Tibial nerve (tissue), 4 donors: Measurements from ENCODE around the gene STXBP6. TPM values are rescaled to one million over a fixed set of nuclear protein-coding genes. Genes with fewer than 3 reads are reported as not detected.

Experiments
- DNase-seq, 2 donors: peaks; one replicate each; pipeline ENCODE4 v3.0.0-alpha.2; 2019; ENCODE audit warnings: low spot score in 2 of 2
- H3K27ac ChIP-seq, 4 donors: fragments of 200-600 bp; sonication (generic) in 3 of 4; one replicate each; pipeline ENCODE4 v1.5.1; 2017 to 2019; ENCODE audit warnings: mild to moderate bottlenecking in 1 of 4
- H3K27me3 ChIP-seq, 2 donors: fragments of 200-600 bp; sonication (generic) in 1 of 2; one replicate each; pipeline versions ENCODE4 v1.5.1 to v1.6.0; 2017 to 2019
- H3K36me3 ChIP-seq, 3 donors: fragments of 200-600 bp; sonication (generic); one replicate each; pipeline ENCODE4 v1.5.1; 2018 to 2019
- H3K4me1 ChIP-seq, 4 donors: fragments of 200-600 bp; sonication (generic) in 3 of 4; one replicate each; pipeline ENCODE4 v1.5.1; 2017 to 2019
- H3K4me3 ChIP-seq, 4 donors: fragments of 200-600 bp; sonication (generic) in 3 of 4; one replicate each; pipeline ENCODE4 v1.5.1; 2017 to 2019; ENCODE audit warnings: mild to moderate bottlenecking in 1 of 4, moderate library complexity in 1 of 4
- H3K9me3 ChIP-seq, 4 donors: fragments of 200-600 bp; sonication (generic) in 3 of 4; one replicate each; pipeline ENCODE4 v1.5.1; 2017 to 2019
- EP300 ChIP-seq, 2 donors: sonication (generic); formaldehyde crosslinking; IDR thresholded peaks; one replicate each; pipeline ENCODE4 v1.6.1; 2017; ENCODE audit warnings: antibody characterized with exemption in 2 of 2, mild to moderate bottlenecking in 1 of 2
- POLR2A ChIP-seq, 2 donors: fragments of 450-650 bp; IDR thresholded peaks; one replicate each; pipeline ENCODE4 v1.6.1; 2017; ENCODE audit warnings: antibody characterized with exemption in 2 of 2, mild to moderate bottlenecking in 2 of 2, moderate library complexity in 2 of 2
- WGBS, 2 donors: methylation state at CpG; one replicate each; pipeline ENCODE4 v1.1.5; 2018; 5-methylcytosine and 5-hydroxymethylcytosine counted together
- total RNA-seq, 4 donors: library from RNA; depleted of rRNA; stranded (reverse); fragments of >200 nt; gene quantifications; one replicate each; pipeline ENCODE4 v1.1.0, GENCODE V29; 2016
- TF ChIP-seq, protein P1 (sequence below), 5 experiments: fragments of 200-600 bp in 3 of 5; fragments of 450-650 bp in 2 of 5; sonication (generic) in 3 of 5; IDR thresholded peaks; one replicate each; pipeline ENCODE4 v1.5.1; 2016 to 2019; ENCODE audit warnings: antibody characterized with exemption in 5 of 5, mild to moderate bottlenecking in 3 of 5, moderate library complexity in 2 of 5

The STXBP6 gene
- total RNA-seq, 4 donors from 2014 or later, result 12.6 to 42.6 (median 33.5) TPM

DNA sequence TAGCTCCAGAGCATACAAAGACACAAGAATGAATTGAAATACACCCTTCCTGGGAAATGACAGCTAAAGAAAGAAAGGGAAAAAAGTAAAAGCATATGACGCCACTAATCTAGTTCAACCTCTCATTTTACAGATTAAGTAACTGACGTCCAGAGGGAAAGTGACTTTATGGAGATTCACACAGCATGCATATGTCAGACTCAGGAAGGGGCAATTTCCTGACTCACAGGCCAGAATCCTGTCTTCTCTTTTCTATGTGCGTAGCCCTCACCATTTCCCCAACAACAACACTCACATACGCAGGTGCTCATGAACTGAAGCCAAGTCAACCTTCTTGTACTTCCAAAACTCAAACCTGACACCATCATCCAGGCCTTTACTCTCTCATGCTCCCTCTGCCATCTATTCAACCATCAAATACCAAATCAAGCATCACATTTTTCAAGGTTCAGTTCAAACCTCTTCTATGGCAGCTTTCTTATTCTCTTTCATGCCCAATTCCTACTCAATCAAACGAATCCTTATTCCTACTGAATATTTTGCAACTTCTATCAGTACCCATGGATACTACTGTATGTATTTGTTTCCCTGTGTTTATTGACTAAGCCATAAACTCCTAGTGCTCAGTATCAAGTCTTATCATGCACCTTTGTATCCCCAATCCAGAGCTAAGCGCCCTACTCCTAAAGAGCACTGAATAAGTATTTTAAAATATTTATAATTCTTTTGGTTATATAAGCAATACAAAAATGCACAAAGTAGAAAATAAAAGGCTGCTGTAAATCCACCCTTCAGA, 52.8 kb downstream of the STXBP6 start:
- H3K36me3 ChIP-seq, result no peaks in the 10 kb centered on the region
- H3K4me1 ChIP-seq, result peaks cover 0 to 11% (median 5%) of the 10 kb centered on the region in 4 donors
- no peaks in the 10 kb centered on the region for H3K9me3 ChIP-seq
- no peak overlapping the region for H3K4me3 ChIP-seq
- H3K27me3 ChIP-seq, result no peaks in the 10 kb centered on the region
- TF ChIP-seq EP300 (IDR thresholded peaks at IDR 0.05), result no peak
- TF ChIP-seq POLR2A (IDR thresholded peaks at IDR 0.05), result no peak
- TF ChIP-seq, protein P1, sequence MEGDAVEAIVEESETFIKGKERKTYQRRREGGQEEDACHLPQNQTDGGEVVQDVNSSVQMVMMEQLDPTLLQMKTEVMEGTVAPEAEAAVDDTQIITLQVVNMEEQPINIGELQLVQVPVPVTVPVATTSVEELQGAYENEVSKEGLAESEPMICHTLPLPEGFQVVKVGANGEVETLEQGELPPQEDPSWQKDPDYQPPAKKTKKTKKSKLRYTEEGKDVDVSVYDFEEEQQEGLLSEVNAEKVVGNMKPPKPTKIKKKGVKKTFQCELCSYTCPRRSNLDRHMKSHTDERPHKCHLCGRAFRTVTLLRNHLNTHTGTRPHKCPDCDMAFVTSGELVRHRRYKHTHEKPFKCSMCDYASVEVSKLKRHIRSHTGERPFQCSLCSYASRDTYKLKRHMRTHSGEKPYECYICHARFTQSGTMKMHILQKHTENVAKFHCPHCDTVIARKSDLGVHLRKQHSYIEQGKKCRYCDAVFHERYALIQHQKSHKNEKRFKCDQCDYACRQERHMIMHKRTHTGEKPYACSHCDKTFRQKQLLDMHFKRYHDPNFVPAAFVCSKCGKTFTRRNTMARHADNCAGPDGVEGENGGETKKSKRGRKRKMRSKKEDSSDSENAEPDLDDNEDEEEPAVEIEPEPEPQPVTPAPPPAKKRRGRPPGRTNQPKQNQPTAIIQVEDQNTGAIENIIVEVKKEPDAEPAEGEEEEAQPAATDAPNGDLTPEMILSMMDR (IDR thresholded peaks at IDR 0.05), result no peak
- no peak for DNase-seq
- no peak overlapping the region for H3K27ac ChIP-seq
- 85 to 94% methylated on average over 6 of the region's 6 CpGs for WGBS, 2 donors

GRCh38 chr14:24995016-24995415, 54.9 kb downstream of the STXBP6 start:
- no peak for DNase-seq
- Histone ChIP-seq H3K9me3 (no peaks in the 10 kb centered on the region), H3K27me3 (no peaks in the 10 kb centered on the region), H3K4me1 (no peaks in the 10 kb centered on the region), H3K4me3 (no peak overlapping the region), H3K27ac (no peak overlapping the region), H3K36me3 (no peaks in the 10 kb centered on the region)
- WGBS, 2 donors, result 46 to 57% methylated on average over 4 of the region's 4 CpGs
- TF ChIP-seq POLR2A (IDR thresholded peaks at IDR 0.05), result no peak
- TF ChIP-seq, protein P1 (IDR thresholded peaks at IDR 0.05), result no peak
- no peak for TF ChIP-seq EP300 (IDR thresholded peaks at IDR 0.05)

DNA sequence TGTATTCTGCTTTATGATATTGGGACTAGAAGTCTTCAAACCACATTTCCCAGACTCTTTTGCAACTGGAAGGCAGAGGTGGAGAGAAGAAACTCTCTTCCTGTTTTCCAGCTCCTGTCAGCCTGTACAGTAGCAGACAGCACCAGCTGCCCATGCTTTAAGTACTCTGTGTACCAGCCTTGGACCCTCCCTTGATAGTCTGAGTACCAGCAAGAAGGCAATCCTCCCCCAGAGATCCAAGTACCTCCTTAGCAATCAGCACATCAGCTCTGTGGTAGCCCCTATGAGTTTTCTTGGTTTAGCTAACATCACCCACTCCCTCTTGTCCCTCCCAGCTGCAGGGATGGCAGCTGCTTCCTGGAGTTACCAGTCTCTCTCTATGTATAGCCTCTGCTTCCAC, 56.3 kb downstream of the STXBP6 start:
- H3K27ac ChIP-seq, result no peak overlapping the region
- DNase-seq, result no peak

DNA sequence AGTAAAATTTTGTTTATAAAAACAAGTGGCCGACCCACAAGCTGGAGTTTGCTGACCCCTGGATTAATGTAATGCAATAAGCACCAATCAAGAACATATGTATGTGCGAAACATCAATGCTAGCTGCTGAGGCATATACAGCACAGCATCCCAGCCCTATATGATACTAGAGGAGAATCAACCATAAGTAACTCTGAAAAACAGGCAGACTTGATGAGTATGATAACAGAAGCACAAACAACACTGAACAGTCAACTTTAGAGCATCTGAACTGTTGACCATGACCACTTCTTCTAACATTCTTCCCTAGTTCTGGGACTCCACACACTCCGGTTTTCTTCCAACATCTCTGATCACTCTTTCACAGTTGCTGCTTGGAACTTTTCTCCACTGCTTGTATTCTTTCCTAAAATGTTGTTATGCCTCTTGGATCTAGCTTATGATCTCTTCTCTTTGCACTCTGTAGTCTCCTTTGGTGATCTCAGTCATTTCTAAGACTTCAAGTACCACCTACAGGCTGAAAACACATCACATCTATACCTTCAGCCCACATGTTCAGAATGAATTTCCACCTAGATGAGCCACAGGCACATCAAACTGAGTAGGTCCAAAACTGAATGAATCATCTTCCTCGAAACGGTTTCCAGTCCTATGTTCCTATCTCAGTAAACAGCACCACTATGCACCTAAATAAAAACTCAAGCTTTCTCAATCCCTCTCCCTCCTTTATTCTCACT, 57.2 kb downstream of the STXBP6 start:
- Histone ChIP-seq H3K36me3 (no peaks in the 10 kb centered on the region), H3K4me1 (peaks cover 0 to 11% (median 2%) of the 10 kb centered on the region in 4 donors), H3K27ac (no peak overlapping the region), H3K4me3 (no peak overlapping the region), H3K27me3 (no peaks in the 10 kb centered on the region), H3K9me3 (no peaks in the 10 kb centered on the region)
- WGBS, 2 donors, result 92 to 95% methylated on average over 5 of the region's 5 CpGs
- TF ChIP-seq EP300 (IDR thresholded peaks at IDR 0.05), result no peak
- TF ChIP-seq, protein P1 (IDR thresholded peaks at IDR 0.05), result no peak
- TF ChIP-seq POLR2A (IDR thresholded peaks at IDR 0.05), result no peak
- no peak for DNase-seq

More for the DNA sequence above, 56.3 kb downstream of the STXBP6 start:
- Histone ChIP-seq H3K9me3 (no peaks in the 10 kb centered on the region), H3K27me3 (no peaks in the 10 kb centered on the region), H3K4me3 (no peak overlapping the region), H3K36me3 (no peaks in the 10 kb centered on the region), H3K4me1 (peaks cover 0 to 8% (median 0%) of the 10 kb centered on the region in 4 donors)
- TF ChIP-seq, protein P1 (IDR thresholded peaks at IDR 0.05), result no peak
- no peak for TF ChIP-seq POLR2A (IDR thresholded peaks at IDR 0.05)
- TF ChIP-seq EP300 (IDR thresholded peaks at IDR 0.05), result no peak

DNA sequence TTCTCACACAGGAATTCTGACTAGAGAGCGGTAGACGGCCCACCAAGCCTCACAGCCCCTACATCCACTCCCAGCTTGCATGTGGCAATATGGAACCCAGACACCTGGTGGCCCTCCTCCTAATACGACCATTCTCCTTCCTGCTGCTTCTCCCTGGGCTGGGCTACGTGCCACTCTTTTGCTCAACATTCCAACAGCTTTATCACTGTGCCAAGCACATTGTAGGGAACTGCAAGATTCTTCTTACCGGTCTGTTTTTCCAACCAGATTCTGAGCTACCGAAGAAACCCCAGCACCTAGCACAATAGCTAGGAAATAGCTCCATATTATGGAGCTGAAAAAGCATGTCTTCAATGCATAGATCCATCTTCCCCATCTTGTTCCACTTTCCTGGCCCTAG, 58.1 kb downstream of the STXBP6 start:
- TF ChIP-seq POLR2A (IDR thresholded peaks at IDR 0.05) (no peak), EP300 (IDR thresholded peaks at IDR 0.05) (no peak)
- TF ChIP-seq, protein P1 (IDR thresholded peaks at IDR 0.05), result no peak
- DNase-seq, result no peak
- H3K27me3 ChIP-seq, result no peaks in the 10 kb centered on the region
- H3K9me3 ChIP-seq, result no peaks in the 10 kb centered on the region
- WGBS, 2 donors, result 85 to 89% methylated on average over 6 of the region's 6 CpGs
- no peak overlapping the region for H3K4me3 ChIP-seq
- H3K27ac ChIP-seq, result no peak overlapping the region
- H3K36me3 ChIP-seq, result no peaks in the 10 kb centered on the region
- peaks cover 0 to 18% (median 2%) of the 10 kb centered on the region in 4 donors for H3K4me1 ChIP-seq
